Ovary (tissue), 9 donors: Measurements from ENCODE around the gene FLT3LG. TPM values are rescaled to one million over a fixed set of nuclear protein-coding genes. Genes with fewer than 3 reads are reported as not detected.

ENCODE experiments used
- DNase-seq, 5 donors: peaks; one replicate each; pipeline ENCODE4 v3.0.0-alpha.2; 2019 to 2020
- H3K27ac ChIP-seq, 2 donors: fragments of 200-600 bp; one replicate each; pipeline versions ENCODE4 v1.5.1 to v1.8.0; 2019 to 2022
- H3K27me3 ChIP-seq: fragments of 200-600 bp; one replicate; pipeline ENCODE4 v1.8.0; 2022
- H3K36me3 ChIP-seq: fragments of 200-600 bp; sonication (generic); one replicate; pipeline ENCODE4 v1.5.1; 2019
- H3K4me1 ChIP-seq: one replicate; pipeline ENCODE4 v1.8.1; 2013; ENCODE audit warnings: mild to moderate bottlenecking, moderate library complexity; ENCODE audit not compliant: insufficient read depth
- H3K4me3 ChIP-seq: fragments of 200-600 bp; sonication (generic); one replicate; pipeline ENCODE4 v1.5.1; 2017
- H3K9me3 ChIP-seq, 2 donors: fragments of 200-600 bp in 1 of 2; sonication (generic) in 1 of 2; one replicate each; pipeline versions ENCODE4 v1.5.1 to v1.8.1; 2013 to 2019; ENCODE audit warnings: mild to moderate bottlenecking in 1 of 2, moderate library complexity in 1 of 2
- CTCF ChIP-seq, 3 donors: fragments of 450-650 bp in 2 of 3; fragments of 200-600 bp in 1 of 3; IDR thresholded peaks; one replicate each; pipeline versions ENCODE4 v1.5.1 to v1.8.0; 2016 to 2022; ENCODE audit warnings: antibody characterized with exemption in 3 of 3, mild to moderate bottlenecking in 1 of 3
- EP300 ChIP-seq: sonication (generic); formaldehyde crosslinking; IDR thresholded peaks from one replicate; pipeline ENCODE4 v1.6.1; 2017; ENCODE audit warnings: antibody characterized with exemption
- POLR2A ChIP-seq: fragments of 450-650 bp; IDR thresholded peaks from one replicate; pipeline ENCODE4 v1.6.1; 2017; ENCODE audit warnings: antibody characterized with exemption, mild to moderate bottlenecking, moderate library complexity
- WGBS, 3 donors: extraction: QIAGEN DNeasy Blood & Tissue Kit in 1 of 3; methylation state at CpG; one replicate each; pipeline versions ENCODE4 v1.1.5 to v1.1.7; 2013 to 2017; 5-methylcytosine and 5-hydroxymethylcytosine counted together
- intact Hi-C, 4 donors: fragments of 100-400 bp; cut with DNase I; formaldehyde crosslinking; loops; one replicate each; pipeline versions ENCODE4 v1.11.0 to v1.15.1; 2022 to 2023
- polyA plus RNA-seq, 2 donors: library from polyadenylated mRNA; stranded (reverse); fragments of 200-250 nt in 1 of 2; fragments of 350-450 nt in 1 of 2; fragmentation: Illumina TruSeq in 1 of 2; extraction: RNeasy Lipid Tissue Mini Kit (QIAGEN cat#74804) in 1 of 2; gene quantifications; one replicate each; pipeline ENCODE4 v1.2.3, GENCODE V29; 2013 to 2014
- total RNA-seq, 7 donors: library from RNA; depleted of rRNA in 2 of 7; stranded (reverse); fragments of >200 nt in 2 of 7; fragmentation: NEBNext Ultra II Directional in 3 of 7; extraction: Animal tissue kit (Norgen Biotek cat#: 25700) in 3 of 7; gene quantifications; one replicate each; pipeline versions ENCODE4 v1.1.0 to v1.2.4, GENCODE V29; 2016 to 2023
- donor health status: DM: no; HTN: no; CAD: no; lungs with moderate emphysema.
- donor health status: DM: no; HTN: no; CAD: no.
- donor health status: Bipolar disorder and iron deficiency.
- donor health status: DM: yes; HTN: yes; CAD: no.
- donor health status: DM: no; HTN: no; CAD: no.
- donor health status: DM: yes; HTN: yes; CAD: no.

The FLT3LG gene
- total and polyA plus RNA-seq, 9 donors = 3.9 to 15.3 (median 12.2) TPM

GRCh38 chr19:49462492-49462891 is 11.5 kb upstream of the FLT3LG start:
- Histone ChIP-seq H3K4me1 (no peaks in the 10 kb centered on the region), H3K27me3 (no peaks in the 10 kb centered on the region), H3K4me3 (no peak overlapping the region), H3K9me3 (no peaks in the 10 kb centered on the region), H3K27ac (no peak overlapping the region), H3K36me3 (no peaks in the 10 kb centered on the region)
- no peak for TF ChIP-seq EP300
- TF ChIP-seq POLR2A = no peak
- TF ChIP-seq CTCF (IDR thresholded peaks at IDR 0.05) = no peak
- DNase-seq = no peak
- WGBS, 3 donors = 81 to 87% (median 84%) methylated on average over 12 of the region's 12 CpGs
- intact Hi-C loops = no loop called here

- Histone ChIP-seq H3K36me3 (no peaks in the 10 kb centered on the region), H3K4me3 (no peak overlapping the region), H3K27me3 (no peaks in the 10 kb centered on the region), H3K9me3 (no peaks in the 10 kb centered on the region), H3K27ac (no peak overlapping the region), H3K4me1 (no peaks in the 10 kb centered on the region)
- TF ChIP-seq CTCF (IDR thresholded peaks at IDR 0.05) (no peak), POLR2A (no peak), EP300 (no peak)
- WGBS, 3 donors = 86 to 87% (median 87%) methylated on average over 37 to 39 of the region's 39 CpGs
- intact Hi-C loops = no loop called here
- DNase-seq = no peak
Observed at GRCh38 chr19:49463960-49464740, 9.9 kb upstream of the FLT3LG start.

- no peak overlapping the region for H3K4me3 ChIP-seq
- no peaks in the 10 kb centered on the region for H3K27me3 ChIP-seq
- intact Hi-C loops = no loop called here
- WGBS, 3 donors = 87 to 92% (median 91%) methylated on average over 3 of the region's 3 CpGs
- H3K9me3 ChIP-seq = no peaks in the 10 kb centered on the region
- no peaks in the 10 kb centered on the region for H3K4me1 ChIP-seq
- no peak for DNase-seq
- H3K36me3 ChIP-seq = no peaks in the 10 kb centered on the region
- TF ChIP-seq EP300 (no peak), POLR2A (no peak), CTCF (IDR thresholded peaks at IDR 0.05) (no peak)
- no peak overlapping the region for H3K27ac ChIP-seq
Observed at GRCh38 chr19:49465371-49465770, 8.6 kb upstream of the FLT3LG start.

GRCh38 chr19:49468199-49468598 is 5.8 kb upstream of the FLT3LG start:
- Histone ChIP-seq H3K4me3 (no peak overlapping the region), H3K9me3 (no peaks in the 10 kb centered on the region), H3K36me3 (no peaks in the 10 kb centered on the region), H3K27me3 (no peaks in the 10 kb centered on the region), H3K4me1 (no peaks in the 10 kb centered on the region), H3K27ac (no peak overlapping the region)
- TF ChIP-seq CTCF (IDR thresholded peaks at IDR 0.05) (no peak), POLR2A (no peak), EP300 (no peak)
- WGBS, 3 donors = 89 to 90% (median 89%) methylated on average over 19 of the region's 19 CpGs
- DNase-seq = no peak
- intact Hi-C loops = no loop called here
